DMS53 treated with DMSO at 0.1 percent for 48 hours (cell line): ENCODE measurements around the gene HSPG2.

Source experiments
- DNase-seq: peaks from one replicate; lab custom pipeline; 2025; ENCODE audit not compliant: unreplicated experiment; lab: John Stamatoyannopoulos, UW

Gene HSPG2

DNA sequence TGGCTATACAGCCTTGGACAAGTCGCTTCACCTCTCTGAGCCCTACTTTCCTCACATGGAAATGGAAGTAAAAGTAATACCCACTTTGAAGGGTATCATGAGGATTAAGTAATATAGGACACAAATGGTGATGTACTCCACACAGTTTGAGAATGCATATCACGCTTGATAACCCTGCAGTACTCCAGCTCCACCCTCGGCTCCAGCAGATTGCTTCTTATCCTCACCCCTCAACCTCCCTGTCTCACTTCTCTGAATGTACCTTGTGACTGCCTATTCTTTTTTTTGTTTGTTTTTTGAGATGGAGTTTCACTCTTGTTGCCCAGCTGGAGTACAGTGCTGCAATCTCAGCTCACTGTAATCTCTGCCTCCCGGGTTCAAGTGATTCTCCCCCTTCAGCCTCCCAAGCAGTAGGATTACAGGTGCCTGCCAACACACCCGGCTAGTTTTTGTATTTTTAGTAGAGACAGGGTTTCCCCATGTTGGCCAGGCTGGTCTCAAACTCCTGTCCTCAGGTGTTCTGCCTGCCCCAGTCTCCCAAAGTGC lies 69.6 kb downstream of the HSPG2 start:
- DNase-seq = no peak

DNA sequence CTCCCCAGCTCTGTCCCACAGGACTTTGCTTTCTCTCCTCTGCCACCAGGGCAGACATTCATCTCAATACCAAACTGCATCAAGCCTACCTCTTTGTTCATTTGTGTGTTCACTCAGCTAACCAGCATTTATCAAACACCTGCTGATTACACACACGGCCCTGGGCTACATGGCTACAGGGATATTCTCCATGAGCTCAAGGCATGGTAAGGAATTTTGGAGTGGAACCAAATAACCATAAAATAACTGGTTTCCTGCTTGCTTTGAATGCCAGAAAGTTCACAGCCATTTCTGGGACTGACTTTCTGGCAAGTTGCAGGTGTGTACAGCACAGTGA lies 70.4 kb downstream of the HSPG2 start:
- no peak for DNase-seq

DNA sequence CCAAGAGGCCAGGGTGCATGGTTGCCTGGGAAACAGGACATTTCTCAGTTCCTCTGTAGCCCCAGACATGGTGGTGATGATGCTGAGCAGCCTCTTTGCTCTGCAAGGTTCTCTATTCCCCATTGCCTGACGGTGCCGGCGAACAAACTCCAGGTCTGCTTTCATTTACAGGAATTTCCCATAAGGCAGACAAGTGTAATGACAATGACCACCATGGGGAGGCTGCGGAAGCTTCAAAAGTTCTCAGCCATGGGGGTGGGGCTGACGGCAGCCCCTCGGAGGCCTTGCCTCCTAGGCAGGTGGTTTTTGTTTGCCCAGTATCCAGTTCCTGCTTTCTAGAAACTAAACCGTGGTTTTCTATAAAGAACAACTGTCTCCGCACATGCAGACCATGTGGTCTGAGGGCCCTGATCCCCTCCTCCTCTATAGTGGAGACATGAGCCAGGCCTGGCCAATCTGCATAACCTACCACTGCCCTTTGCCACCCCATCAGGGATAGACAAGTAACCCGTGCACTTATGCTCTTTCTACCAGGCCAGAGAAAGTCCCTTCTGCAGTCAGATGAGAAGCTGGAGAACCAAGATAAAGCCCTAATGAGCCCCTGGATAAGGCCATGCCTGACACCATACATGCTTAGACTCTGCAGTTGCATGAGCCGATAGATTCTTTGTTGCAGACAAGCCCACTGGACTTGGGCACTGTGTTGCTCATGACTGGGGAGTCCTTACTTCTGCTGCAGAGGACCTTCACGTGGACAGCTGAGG lies 71.0 kb downstream of the HSPG2 start:
- DNase-seq = no peak

DNA sequence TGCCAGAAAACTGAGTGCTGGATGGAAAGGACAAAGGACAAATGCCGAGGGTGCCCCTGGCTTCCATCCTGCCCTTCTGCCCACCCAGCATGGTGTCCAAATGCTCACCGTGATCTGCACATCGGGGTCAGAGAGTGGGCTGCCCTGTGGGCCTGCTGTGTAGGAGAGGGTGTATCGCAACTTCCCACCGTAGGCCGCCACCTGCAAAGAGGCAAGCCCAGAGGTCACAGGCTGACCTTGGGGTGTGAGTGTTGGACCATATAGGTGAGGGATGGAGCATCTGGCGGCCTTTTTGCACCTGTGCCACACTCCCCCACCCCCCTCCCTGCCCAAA lies 71.5 kb downstream of the HSPG2 start:
- DNase-seq = no peak

DNA sequence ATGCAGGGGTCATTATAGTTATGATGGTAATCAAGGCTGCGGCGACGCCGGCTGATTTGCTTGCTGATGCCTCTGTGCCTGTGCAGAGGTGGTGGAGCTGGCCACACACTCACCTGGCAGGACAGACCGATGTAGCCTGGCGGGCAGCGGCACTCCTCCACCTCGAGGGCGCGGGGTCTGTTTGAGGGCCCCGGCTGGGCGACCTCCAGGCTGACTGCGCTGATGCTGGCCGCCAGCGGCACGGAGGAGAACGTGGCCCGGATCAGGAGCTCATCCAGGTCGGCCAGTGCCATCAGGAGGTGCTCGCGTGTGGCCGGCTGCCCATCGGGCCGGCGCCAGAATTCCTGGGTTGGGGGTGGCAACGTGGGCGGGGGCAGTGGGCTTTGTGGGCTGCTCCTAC lies 72.4 kb downstream of the HSPG2 start:
- no peak for DNase-seq

DNA sequence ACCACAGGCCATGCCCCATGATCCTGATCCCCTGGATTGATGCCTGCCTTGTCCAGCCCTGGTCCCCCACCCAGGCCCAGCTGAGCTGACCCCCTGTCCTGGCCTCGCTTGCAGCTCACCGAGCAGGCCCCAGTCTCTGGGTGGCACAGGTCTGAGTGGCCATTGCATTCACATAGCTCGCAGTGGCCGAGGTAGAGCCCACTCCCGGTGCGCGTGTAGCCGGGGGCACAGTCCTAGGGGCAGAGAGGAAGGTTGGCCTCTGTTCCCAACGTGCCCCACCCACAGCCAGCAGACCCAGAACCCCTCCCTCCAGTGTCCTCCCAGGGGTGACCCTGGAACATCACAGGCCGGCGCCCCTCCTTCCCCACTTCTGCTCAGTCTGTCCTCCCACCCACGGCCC lies 73.1 kb downstream of the HSPG2 start:
- no peak for DNase-seq

DNA sequence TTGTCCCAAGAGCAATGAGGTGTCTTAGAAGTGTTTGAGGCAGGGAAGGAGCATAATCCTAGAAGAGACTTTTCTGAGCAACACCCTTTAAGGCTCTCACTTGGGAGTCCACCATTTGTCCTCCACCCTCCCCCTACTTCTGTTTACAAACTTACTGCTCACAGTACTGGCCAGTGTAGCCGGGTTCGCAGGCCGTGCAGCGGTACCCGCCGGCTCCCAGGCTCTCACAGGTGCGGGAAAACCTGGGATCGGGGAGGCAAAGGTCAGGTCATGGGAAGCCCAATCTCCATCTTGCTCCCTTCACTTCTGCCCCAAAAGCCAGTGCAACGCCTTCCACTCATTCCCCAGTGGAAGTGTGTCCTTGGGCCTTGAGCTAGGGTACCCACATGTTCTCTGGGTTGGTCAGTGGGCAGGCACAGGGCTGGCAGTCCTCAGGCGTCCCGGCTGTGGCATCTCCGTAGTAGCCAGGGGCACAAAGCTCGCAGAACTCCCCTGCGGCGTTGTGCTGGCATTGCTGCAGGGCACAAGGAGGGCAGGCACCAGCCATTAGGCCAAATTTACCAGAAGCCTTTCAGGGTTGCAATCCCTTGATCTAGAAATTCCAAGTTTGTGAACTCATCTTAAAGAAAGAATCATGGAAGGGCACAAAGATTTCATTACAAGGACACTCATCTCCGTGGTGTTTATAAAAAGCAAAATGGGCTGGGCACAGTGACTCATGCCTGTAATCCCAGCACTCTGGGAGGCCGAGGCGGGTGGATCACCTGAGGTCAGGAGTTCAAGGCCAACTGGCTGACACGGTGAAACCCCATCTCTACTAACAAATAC lies 75.3 kb downstream of the HSPG2 start:
- no peak for DNase-seq

DNA sequence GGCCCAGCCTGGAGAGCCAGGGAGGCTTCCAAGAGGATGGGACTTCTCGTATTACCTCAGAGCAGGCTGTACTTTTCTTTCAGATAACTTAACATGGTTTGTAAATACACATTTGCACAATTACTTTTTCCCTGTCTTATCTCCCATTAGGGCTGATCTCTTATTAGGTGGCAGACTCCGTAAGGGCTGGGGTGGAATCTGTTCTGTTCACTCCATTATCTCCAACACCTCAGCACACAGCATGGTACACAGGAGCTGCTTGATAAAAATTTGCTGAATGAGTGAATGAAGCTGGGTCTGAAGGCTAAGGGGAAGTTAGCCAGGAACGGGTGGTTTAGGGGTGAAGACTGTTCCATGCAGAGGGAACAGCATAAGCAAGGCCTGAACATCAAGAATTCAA lies 76.1 kb downstream of the HSPG2 start:
- DNase-seq = no peak

DNA sequence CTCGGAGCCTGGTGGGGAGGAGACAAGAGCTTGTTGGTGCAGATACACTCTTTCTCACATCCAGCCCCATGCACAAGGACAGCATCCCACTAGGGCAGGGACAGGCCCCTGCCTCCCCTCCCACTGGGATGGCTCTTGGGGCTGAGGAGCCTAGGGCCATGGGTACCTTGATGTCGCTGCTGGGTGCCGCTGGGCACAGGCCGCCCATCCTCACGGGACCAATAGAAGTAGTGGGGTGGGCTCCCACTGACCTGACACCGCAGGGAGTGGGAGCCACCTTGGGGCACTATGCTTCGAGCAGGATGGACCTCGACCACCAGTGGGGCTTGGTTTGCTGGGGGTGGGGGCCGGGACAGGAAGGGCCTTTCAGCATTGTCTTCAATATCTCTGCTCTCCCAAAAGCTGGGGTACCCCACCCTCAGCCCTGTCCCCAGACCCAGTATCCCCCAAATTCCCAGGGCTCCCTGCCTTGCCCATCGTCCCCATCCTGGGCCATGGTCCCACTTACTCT lies 77.4 kb downstream of the HSPG2 start:
- no peak for DNase-seq

DNA sequence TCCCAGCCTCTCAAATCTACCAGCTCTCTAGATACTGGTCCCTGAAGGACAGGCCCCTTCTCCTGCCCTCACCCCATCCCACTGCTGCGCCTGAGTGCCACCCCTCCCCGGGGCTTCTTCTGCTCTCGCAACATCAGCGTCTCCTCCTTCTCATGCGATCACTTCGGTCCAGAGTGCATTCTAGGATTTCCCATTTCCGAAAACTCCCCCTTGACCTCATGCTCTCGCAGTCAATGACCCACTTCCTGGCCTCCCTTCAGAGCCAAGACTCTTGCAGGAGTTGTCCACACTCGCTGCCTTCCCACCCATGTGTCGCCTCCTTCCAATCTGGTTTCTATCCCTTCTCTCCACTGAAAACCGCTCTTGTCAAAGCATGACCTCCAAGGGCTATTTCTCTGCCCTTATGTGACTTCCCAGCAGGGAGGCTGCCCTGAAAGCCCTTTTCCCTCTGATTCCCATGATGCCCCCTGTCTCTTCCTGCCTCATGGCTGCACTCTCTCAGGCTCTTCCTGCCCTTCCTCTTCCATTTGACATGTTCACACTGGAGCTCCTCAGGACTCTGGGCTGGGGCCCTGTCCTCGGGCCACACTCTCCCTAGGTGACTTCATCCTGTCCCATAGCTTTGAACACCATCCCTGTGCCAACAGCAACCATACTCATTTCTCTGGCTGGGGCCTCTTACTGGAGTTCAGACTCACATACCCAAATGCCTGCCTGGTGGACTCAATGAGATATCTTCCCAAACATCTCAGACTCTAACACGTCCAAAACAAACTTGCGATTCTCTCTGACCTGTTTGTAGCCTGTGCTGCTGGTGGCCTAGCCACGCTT lies 79.1 kb downstream of the HSPG2 start:
- DNase-seq = no peak

DNA sequence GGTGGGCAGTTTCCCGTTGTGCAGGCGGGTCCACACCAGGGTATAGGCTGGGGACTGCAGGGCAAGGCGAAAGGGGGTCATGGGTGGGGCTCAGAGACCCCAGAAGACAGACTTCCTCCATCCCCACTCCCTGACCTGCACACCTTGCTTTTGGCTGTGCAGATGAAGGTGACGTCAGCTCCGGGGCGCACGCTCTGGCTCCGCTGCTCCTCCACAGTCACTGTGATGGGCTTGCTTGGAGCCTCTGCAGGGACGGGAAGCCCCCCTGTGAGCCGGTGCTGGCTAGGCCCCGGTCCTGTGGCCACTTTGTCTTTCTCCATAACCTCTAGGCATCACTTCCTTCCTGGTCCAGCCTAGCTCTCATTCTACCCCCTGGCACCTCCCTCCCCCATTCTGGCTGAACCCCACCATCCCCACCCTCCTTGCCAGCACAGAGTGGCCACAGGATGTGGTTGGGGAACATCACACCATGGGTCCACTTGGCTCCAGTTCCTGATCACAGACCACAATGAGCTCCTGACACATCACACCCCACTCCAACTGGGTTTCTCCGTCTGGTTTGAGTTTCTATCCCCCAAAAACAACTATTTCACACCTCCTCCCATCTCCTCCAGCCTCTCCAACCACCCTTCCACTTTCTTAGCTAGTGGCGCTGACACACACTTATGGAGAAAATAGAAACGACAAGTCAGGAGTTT lies 79.8 kb downstream of the HSPG2 start:
- DNase-seq = no peak

DNA sequence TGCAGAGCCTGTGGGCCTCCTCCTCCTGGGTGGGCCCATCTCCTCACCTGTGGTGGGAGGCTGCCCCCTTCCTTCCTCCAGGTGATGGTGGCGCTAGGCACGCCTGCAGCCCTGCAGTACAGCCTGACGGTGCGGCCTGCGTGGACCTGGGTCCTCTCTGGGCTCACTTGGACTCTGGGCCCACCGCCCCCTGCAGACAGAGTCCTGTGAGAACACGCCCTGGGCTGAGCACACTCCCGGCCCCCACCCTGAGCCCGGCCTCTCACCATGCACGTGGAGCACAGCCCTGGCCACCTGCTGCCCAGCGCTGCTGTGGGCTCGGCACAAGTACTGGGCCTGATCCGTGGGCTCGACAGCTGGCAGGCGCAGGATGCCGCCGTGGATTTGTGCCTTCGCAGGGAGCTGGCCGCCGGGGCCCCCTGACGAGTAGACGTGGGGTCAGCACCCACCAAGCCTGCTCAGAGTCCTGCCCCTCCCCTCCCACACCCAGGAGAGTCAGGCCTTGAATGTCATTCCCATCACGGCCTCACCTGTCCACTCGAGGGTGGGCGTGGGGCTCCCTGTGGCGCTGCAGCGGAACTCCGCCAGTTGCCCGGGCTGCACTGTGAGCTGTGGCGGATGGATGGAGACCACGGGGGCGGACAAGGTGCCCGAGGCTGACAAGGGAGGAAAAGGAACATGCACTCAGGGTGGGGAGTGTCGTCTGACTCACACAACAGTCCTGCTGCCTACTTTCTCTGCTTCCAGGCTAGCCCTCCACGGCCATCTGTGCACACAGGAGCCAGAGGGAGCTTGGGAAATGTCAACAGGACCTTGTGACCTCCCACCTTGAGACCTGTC lies 81.6 kb downstream of the HSPG2 start:
- no peak for DNase-seq

DNA sequence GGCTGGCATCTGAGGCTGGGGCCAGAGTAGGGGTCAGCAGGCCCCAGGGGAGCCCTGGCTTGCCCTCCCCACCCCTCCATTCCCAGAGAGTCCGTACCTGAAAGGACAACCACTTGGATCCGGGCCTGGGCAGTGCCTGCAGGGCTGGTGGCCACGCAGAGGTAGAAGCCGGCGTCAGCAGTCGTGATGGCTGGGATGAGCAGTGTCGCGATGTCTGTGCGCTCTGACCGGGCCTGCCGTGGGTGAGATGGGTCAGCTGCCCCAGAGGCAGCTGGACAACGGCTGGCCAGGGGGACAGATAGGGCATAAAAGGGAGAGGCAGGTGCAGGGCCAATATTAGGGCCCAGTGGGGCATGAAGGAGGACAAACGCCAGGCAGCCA lies 82.4 kb downstream of the HSPG2 start:
- no peak for DNase-seq

DNA sequence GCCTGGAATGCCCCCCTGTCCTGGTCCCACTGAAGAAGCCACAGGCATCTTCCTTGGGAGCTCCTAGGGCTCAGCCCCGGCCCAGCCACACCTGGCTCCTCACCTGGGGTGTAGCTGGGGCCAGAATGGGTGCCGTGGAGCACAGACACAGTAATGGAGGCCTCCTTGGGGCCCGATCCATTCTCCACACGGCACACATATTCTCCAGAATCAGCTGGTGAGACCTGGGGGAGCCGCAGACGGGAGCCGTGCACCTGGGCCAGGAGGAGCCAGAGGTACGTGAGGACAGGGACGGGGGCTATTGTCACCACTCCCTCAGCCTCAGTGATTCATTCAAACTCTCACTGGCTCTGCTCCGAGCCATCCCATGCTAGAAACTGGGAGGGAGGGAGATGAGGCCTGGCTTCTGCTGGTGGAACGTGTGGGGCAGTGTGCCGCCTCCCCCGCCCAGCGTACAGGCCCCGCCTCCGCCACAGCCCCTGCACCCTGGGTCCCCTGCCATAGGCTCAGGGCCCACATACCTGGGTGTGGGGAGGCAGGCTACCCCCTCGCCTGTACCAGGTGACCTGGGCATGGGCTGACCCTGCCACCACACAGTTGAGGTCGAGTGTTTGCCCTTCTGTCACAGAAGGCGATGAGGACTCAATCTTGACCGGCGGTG lies 82.9 kb downstream of the HSPG2 start:
- DNase-seq = no peak

DNA sequence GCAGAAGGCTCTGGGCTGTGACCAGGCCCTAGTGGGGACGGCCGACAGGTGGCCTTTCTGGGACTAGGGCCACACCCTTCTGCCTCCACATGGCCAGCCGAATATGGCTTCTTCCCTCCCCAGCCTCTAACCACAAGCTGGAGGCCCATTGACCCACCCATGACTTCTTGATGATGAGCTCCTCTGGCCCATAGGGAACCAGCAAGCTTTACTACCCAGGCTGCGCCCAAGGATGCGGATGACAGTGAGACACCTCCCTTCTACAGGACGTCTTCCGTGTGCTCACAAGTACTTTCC lies 84.0 kb downstream of the HSPG2 start:
- DNase-seq = no peak

DNA sequence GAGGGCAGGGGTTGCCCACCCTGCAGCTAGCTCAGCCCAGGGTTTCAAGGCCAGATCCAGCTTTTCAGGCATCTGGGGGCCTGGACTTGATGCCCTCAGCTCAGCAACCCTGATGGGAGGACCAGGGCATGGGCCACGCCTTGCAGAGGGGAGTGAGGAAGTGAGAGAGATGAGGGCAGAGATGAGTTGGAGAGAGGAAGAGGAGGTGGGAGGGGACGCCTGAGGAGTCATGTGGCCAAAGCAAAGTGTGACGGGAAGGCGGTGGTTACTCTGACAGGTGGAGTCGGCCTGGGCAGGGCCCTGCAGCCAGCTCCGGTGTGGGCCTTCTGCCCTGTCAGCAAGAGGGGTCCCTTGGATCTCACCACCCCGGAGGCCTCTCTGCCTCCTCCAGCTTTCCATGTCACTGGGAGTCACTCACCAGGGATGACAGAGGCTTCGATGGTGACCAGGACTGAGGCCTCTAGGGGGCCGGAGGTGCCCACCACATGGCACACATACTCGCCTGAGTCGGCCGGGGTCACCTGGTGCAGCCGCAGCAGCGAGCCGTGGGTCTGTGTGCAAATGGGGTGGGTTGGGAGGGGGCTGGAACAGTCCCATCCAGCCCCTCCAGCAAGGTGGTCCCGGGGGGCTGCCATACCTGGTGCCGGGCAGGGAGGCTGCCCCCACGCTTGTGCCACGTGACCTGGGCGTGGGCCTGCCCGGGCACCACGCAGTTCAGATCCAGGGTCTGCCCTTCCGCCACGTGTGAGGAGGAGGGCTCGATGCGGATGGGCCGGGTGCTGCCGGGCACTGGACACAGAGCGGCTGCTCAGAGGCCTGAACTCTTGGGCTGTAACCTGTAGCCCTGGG lies 84.6 kb downstream of the HSPG2 start:
- DNase-seq = no peak

DNA sequence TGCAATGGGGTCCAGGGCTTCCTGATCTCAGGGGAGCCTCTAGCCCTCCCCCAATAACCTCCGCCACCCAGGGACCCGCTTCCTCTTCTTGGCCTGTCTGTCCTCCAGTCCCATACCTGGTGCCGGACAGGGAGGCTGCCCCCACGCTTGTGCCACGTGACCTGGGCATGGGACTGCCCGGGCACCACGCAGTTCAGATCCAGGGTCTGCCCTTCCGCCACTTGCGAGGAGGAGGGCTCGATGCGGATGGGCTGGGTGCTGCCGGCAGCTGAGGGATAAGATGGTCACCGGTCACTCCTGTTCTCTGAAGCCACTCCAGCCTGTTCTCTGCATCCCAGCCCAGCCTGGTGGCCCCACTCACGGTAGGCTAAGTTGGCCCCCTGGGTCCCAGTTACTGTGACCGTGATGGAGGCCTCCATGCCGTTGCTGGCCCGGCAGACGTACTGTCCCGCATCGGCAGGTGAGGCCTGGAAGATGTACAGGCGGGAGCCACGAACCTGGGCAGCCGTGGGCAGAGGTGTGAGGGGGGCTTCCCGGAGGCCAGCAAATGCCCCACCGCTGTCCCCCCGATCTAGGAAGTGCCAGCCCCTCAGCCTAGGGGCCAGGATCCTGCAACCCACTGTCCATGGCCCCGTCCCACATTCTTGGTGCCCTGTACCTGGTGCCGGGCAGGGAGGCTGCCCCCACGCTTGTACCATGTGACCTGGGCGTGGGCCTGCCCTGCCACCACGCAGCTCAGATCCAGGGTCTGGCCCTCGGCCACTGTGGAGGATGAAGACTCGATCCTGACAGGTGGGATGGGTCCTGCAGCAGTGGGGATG lies 85.5 kb downstream of the HSPG2 start:
- no peak for DNase-seq
